GM12865 (cell line): ENCODE measurements around the gene HABP4.
A peak's percentile ranks its signal among the peaks of the same experiment; 100 is the strongest.

Source experiments
- DNase-seq: peaks from one replicate; pipeline ENCODE4 v3.0.0; 2010; ENCODE audit warnings: low read depth
- H3K4me3 ChIP-seq: 2 replicates; pipeline ENCODE4 v1.5.1; 2011; ENCODE audit warnings: mild to moderate bottlenecking, low read depth, low read length, control low read depth
- CTCF ChIP-seq: IDR thresholded peaks from 2 replicates; pipeline ENCODE4 v1.5.1; 2011; ENCODE audit warnings: low read length, control low read depth, low read depth, inconsistent platforms; ENCODE audit not compliant: insufficient read depth; ENCODE audit errors: missing control alignments

The HABP4 gene

GRCh38 chr9:96449845-96450612, at the start of gene HABP4:
TSS of gene HABP4 (plus strand) at chr9:96450169. CDS start at chr9:96450280, 111 bp downstream.
- no peak for TF ChIP-seq CTCF
- peak; percentile 95 for DNase-seq
- H3K4me3 ChIP-seq = peak within 1 kb of the TSS; percentile 58

DNA sequence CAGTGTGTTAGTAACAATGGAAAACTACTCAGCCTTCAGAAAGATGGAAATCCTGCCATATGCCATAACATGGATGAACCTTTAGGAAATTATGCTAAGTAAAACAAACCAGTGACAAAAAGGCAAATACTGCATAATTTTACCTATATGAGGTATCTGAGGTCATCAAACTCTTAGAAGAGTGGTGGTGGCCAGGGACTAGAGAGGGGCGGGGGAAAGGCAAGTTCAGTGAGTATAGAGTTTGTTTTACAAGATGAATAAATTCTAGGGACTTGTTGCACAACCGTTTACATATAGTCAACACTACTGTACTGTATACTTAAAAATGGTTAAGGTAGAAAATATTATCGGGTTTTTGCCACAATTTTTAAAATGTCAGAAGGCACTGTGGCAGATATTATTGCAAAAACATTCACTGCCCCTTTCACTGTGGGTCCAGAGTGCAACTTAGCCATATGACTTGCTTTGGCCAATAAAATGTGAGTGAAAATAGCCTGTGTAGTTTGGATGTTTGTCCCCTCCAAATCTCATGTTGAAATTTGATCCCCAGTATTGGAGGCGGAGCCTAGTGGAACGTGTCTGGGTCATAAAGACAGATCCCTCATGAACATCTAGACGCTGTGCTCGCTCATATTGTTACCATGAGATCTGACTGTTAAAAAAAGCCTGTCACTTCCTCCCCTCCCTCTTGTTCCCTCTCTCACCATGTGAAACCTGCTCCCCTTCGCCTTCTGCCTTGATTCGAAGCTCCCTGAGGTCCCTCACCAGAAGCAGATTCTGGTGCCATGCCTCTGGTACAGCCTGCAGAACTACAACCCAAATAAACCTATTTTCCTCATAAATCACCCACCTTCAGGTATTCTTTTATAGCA, 41.3 kb upstream of the HABP4 start:
- H3K4me3 ChIP-seq = no peak overlapping the region
- DNase-seq = no peak
- no peak for TF ChIP-seq CTCF

DNA sequence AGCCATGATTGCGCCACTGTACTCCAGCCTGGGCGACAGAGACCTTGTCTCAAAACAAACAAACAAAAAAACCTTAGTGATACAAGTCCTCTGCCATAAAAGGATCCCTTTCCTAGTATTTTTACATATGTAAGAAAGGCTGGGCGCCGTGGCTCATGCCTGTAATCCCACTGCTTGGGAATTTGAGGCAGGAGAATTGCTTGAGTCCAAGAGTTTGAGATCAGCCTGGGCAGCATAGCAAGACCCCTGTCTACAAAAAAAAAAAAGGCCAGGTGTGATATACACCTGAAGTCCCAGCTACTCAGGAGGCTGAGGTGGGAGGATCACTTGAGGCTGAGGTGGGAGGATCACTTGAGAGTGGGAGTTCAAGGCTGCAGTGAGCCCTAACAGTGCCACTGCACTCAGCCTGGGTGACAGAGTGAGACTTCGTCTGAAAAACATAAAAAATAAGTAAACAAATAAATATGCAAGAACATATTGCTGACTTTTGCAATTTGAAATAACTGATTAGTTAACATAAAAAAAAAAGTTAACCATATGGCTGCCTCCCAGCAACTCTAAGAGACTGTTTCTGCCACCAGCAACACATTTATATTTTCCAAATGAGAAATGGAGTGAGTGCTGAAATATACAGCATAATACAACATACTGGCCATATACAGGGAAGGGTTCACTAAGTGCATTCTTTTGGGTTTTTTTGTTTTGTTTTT, 38.7 kb upstream of the HABP4 start:
- no peak for DNase-seq
- no peak overlapping the region for H3K4me3 ChIP-seq
- no peak for TF ChIP-seq CTCF

DNA sequence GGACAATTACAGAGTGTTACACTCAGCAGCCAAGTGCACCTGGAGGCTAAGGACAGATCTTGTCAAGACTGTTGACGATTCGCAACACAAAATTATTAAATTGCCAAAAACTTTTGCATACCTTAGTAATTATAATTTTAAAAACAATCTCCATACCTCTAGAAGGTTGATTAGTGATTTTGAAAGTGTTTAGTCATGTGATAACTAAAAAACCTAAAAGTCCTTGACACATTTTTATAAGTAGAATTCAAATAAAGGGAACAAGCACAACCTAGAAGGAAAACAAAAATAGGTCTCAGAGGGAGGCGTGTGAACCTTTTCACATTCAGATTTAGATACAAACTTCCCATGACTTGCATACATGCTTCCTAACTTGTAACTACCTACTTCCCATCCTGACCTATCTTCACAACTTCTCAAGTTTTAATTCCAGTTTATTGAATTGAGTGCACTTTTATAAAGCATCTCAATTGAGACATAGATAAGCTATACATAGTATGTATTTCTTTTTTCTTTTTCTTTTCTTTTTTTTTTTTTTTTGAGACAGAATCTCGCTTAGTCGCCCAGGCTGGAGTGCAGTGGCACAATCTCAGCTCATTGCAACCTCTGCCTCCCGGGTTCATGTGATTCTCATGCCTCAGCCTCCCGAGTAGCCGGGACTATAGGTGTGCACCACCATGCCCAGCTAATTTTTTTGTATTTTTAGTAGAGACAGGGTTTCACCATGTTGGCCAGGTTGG, 37.6 kb upstream of the HABP4 start:
- no peak overlapping the region for H3K4me3 ChIP-seq
- DNase-seq = peak; percentile 51
- no peak for TF ChIP-seq CTCF

DNA sequence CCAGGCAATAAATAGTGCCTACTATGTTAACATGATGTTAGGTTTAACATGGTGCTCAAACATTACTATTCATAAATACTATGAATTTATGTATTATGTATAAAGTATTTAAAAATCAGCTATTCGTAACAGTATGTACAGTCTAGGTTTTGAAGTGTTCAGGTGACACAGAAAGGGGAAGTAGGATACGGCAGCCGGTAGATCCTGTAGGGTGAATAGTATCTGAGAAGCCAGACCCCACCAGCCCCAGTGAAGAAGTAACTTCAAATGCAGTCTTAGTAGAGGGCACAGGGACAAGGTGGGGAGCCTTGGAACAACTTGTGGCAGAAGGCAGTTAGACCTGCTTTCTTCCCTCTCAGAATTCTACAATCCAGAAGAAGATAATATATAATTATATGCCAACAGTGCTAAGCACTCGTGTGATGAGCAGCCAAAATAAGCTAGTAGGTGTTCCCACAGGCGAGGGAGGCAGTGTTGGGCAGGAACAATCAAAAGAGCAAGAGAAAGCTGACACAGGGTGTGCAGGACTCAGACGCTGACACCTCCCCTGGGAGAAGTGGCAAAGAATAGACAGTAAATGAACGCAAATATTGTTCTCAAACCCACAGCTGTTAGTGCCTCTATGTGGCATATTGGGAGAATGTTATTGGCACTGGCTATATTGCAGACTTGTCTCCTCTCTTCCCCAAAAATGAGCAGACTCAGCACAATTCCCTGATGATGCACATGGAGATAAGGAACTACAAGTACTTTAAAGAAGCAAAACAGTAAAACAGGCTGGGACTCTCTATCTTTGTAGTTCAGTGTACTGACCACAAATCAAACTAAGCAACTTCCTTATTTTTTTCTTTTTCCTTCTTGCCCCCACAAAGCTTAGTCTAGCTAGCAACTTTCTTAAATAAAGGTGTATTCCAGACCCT, 36.4 kb upstream of the HABP4 start:
- DNase-seq = peak; percentile 77
- TF ChIP-seq CTCF = peak; percentile 5
- H3K4me3 ChIP-seq = peak overlapping the region; percentile 54

GRCh38 chr9:96417051-96417586, 32.9 kb upstream of the HABP4 start:
- TF ChIP-seq CTCF = no peak
- DNase-seq = peak; percentile 94
- peak overlapping the region; percentile 68 for H3K4me3 ChIP-seq
